ENCODE data around the gene ADNP. TPM values are rescaled to one million over a fixed set of nuclear protein-coding genes. Genes with fewer than 3 reads are reported as not detected.
A peak's percentile ranks its signal among the peaks of the same experiment; 100 is the strongest.

Gene ADNP
- total and polyA plus RNA-seq, 10 of the 15 experiments (the other 5 are each of a cell fraction or from before 2014, with no cell fraction given), result 23.0 to 74.4 (median 34.9) TPM

DNA sequence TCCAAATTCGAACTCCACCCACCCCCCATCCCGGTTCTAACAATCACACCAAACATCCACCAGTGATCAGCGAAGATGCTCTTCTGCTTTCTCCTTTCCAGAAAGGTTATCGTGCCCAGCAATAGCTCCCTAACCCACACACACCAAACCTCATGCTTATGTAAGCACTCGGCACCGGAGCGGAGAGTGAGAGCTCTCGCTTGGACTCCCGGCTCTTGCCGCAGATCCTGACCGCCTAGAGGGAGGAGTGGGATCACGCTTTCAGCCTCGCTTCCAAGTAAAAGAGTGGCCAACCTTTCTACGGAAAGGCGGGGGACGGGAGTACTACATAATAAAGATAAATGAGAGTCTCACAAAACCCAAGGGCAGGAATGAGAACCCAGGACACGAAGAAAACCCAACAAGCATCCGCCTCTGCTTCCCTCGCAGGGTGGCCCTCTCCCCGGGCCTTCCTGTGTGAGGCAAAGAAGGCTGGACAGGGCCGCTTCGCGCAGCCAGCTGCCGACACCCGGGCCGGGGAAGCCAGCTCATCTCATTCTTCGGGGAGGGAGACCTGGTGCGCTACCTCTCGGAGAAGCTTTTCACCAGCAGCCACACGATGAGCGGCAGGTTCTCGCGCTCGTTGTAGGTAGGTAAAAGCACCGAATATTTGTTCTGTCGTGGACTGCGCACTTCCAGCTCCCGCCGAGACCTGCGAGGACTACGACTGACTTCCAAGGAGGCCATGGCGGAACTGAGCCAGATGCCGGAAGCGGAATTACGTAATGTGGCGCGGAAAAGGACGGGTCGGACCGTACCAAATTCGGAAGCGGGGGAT, 26.8 kb upstream of the ADNP start, which contains the start of gene DPM1:
DPM1 (minus strand) TSS at position 735 of the 817 bp plus-strand sequence; CDS start at position 726, 9 bp downstream.
- SMC1A ChIA-PET (ENCODE audit: uncharacterized antibody, unreplicated experiment), result interaction anchor here (0.8 to 1.8 kb wide), 9 partner anchors 11 to 168 kb away, joined by 3 to 26 read pairs (median 5); partner anchors contain the start of genes ADNP and BCAS4
- peak within 1 kb of the TSS; percentile 96 for H2AFZ ChIP-seq (ENCODE audit: control insufficient read depth, low read depth, low read length)
- no peaks in the 10 kb centered on the region for H4K20me1 ChIP-seq (ENCODE audit: control insufficient read depth, insufficient read depth)
- peaks cover 0 to 7% of the 10 kb centered on the region in 2 experiments; a peak in 2 of 4 replicates for H3K36me3 ChIP-seq (ENCODE audit: control insufficient read depth in 2 of 2, insufficient read depth in 2 of 2, low read length in 1 of 2)
- H3K4me1 ChIP-seq (ENCODE audit: control insufficient read depth, insufficient read depth, low read length), result peaks cover 13% of the 10 kb centered on the region
- POLR2A ChIA-PET, result interaction anchor here (0.6 to 1.9 kb wide), 12 partner anchors 18 to 804 kb away, joined by 3 to 17 read pairs (median 3); partner anchors contain the start of genes ADNP, BCAS4 and PEDS1
- intact Hi-C loops (cut with micrococcal nuclease; ENCODE audit: unreplicated experiment) (loop anchor here (1.0 kb wide), 1 partner anchor 27 kb away; the partner anchor contains the start of gene ADNP), in situ Hi-C loops (cut with MboI) (no loop called here)
- no TSS peak for BruUV-seq (replicated peaks)
- H3K4me2 ChIP-seq (ENCODE audit: control insufficient read depth, insufficient read depth), result peak within 1 kb of the TSS; percentile 97
- ATAC-seq (peak; percentile 86), FAIRE-seq (peak; percentile 92), DNase-seq (ENCODE audit: low read depth, low spot score) (no peak)
- H3K9me3 ChIP-seq (replicated peaks; ENCODE audit: control insufficient read depth, insufficient read depth, low read length), result no peaks in the 10 kb centered on the region
- RAD21 ChIA-PET (ENCODE audit: unreplicated experiment), result interaction anchor here (0.6 to 2.5 kb wide), 11 partner anchors 22 to 170 kb away, joined by 3 to 29 read pairs (median 4); partner anchors contain the start of genes ADNP and BCAS4
- H3K4me3 ChIP-seq, result peak within 1 kb of the TSS; percentile 88
- H3K27ac ChIP-seq (ENCODE audit: control insufficient read depth, insufficient read depth), result peak within 1 kb of the TSS; percentile 96
- 1% methylated on average over 52 of the region's 52 CpGs for WGBS (ENCODE audit: insufficient coverage, insufficient replicate concordance, low lambda C conversion rate, missing lambda C conversion rate)
- CTCF ChIA-PET, result interaction anchor here (0.6 to 3.2 kb wide), 11 partner anchors 10 to 208 kb away, joined by 3 to 34 read pairs (median 6); partner anchors contain the start of genes ADNP and BCAS4
- H3K79me2 ChIP-seq (ENCODE audit: control insufficient read depth, insufficient read depth, low read length), result peaks cover 63% of the 10 kb centered on the region
- H3K9ac ChIP-seq (ENCODE audit: control insufficient read depth, insufficient read depth, low read length), result peak within 1 kb of the TSS; percentile 90
- H3K27me3 ChIP-seq (replicated peaks in 1 of 2; ENCODE audit: control insufficient read depth in 2 of 2, insufficient read depth in 2 of 2, low read length in 1 of 2), result no peaks in the 10 kb centered on the region
- TF ChIP-seq, protein P1, sequence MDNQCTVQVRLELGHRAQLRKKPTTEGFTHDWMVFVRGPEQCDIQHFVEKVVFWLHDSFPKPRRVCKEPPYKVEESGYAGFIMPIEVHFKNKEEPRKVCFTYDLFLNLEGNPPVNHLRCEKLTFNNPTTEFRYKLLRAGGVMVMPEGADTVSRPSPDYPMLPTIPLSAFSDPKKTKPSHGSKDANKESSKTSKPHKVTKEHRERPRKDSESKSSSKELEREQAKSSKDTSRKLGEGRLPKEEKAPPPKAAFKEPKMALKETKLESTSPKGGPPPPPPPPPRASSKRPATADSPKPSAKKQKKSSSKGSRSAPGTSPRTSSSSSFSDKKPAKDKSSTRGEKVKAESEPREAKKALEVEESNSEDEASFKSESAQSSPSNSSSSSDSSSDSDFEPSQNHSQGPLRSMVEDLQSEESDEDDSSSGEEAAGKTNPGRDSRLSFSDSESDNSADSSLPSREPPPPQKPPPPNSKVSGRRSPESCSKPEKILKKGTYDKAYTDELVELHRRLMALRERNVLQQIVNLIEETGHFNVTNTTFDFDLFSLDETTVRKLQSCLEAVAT (IDR thresholded peaks at IDR 0.05), result peak; percentile 76
- TF ChIP-seq NBN (IDR thresholded peaks at IDR 0.05) (no peak), RAD51 (IDR thresholded peaks at IDR 0.05) (0 out of 2 replicates have a peak, but pooled peaks have one; percentile 28), RUNX3 (IDR thresholded peaks at IDR 0.05; ENCODE audit: low read length) (peak; percentile 43; the same call in 1 of the 2 replicates), NFXL1 (IDR thresholded peaks at IDR 0.05; ENCODE audit: borderline replicate concordance) (no peak), ASH2L (IDR thresholded peaks at IDR 0.05; ENCODE audit: borderline replicate concordance, low read depth) (no peak), FOXK2 (IDR thresholded peaks at IDR 0.05) (no peak), SMAD5 (IDR thresholded peaks at IDR 0.05; ENCODE audit: low read depth) (peak; percentile 94), CBX5 (IDR thresholded peaks at IDR 0.05; ENCODE audit: low read depth) (no peak), EGR1 (IDR thresholded peaks at IDR 0.05; ENCODE audit: borderline replicate concordance in 1 of 2, low read depth in 2 of 2, low read length in 2 of 2) (peak in 1 of 2 experiments; percentile 40; a peak in 1 of 3 replicates), HDGF (IDR thresholded peaks at IDR 0.05) (no peak), PAX5 (IDR thresholded peaks at IDR 0.05; ENCODE audit: borderline replicate concordance, low read depth, low read length) (peak; percentile 17; the same call in 1 of the 2 replicates), ZNF622 (IDR thresholded peaks at IDR 0.05) (no peak), SMC3 (IDR thresholded peaks at IDR 0.05; ENCODE audit: borderline replicate concordance, low read length) (no peak), SIN3A (IDR thresholded peaks at IDR 0.05; ENCODE audit: low read depth, low read length) (no peak; the same call in 1 of the 2 replicates), MYC (IDR thresholded peaks at IDR 0.05; ENCODE audit: insufficient read depth, insufficient read length, insufficient replicate concordance, low read length, severe bottlenecking) (no peak), IKZF2 (IDR thresholded peaks at IDR 0.05) (no peak), EED (IDR thresholded peaks at IDR 0.05; ENCODE audit: low read depth) (0 out of 2 replicates have a peak, but pooled peaks have one; percentile 18), NFYB (IDR thresholded peaks at IDR 0.05; ENCODE audit: insufficient read depth, low read depth, low read length) (no peak)
- TF ChIP-seq, protein P2, sequence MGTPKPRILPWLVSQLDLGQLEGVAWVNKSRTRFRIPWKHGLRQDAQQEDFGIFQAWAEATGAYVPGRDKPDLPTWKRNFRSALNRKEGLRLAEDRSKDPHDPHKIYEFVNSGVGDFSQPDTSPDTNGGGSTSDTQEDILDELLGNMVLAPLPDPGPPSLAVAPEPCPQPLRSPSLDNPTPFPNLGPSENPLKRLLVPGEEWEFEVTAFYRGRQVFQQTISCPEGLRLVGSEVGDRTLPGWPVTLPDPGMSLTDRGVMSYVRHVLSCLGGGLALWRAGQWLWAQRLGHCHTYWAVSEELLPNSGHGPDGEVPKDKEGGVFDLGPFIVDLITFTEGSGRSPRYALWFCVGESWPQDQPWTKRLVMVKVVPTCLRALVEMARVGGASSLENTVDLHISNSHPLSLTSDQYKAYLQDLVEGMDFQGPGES (IDR thresholded peaks at IDR 0.05), result no peak
- TF ChIP-seq, protein P3, sequence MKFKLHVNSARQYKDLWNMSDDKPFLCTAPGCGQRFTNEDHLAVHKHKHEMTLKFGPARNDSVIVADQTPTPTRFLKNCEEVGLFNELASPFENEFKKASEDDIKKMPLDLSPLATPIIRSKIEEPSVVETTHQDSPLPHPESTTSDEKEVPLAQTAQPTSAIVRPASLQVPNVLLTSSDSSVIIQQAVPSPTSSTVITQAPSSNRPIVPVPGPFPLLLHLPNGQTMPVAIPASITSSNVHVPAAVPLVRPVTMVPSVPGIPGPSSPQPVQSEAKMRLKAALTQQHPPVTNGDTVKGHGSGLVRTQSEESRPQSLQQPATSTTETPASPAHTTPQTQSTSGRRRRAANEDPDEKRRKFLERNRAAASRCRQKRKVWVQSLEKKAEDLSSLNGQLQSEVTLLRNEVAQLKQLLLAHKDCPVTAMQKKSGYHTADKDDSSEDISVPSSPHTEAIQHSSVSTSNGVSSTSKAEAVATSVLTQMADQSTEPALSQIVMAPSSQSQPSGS (IDR thresholded peaks at IDR 0.05; ENCODE audit: low read length), result no peak

Data from GM12878 (cell line).